ACC112 (cell line): ENCODE data around the gene PEX1.
"Not testable (repeated sequence)": the region's sequence is repeated elsewhere in the genome, so short reads cannot be mapped to it uniquely, and the experiment has no call there.

Experiments used
- H2AFZ ChIP-seq: fragments of 200-600 bp; sonication (generic); one replicate; pipeline ENCODE4 v1.6.0; 2017; ENCODE audit warnings: antibody characterized with exemption, low read length; ENCODE audit not compliant: unreplicated experiment
- H3K27ac ChIP-seq: fragments of 200-600 bp; sonication (generic); 2 replicates; pipeline ENCODE4 v1.5.1; 2014; ENCODE audit warnings: low read depth, mild to moderate bottlenecking, antibody characterized with exemption, low read length, moderate library complexity
- H3K27me3 ChIP-seq: fragments of 200-600 bp; sonication (generic); 2 replicates; pipeline ENCODE4 v1.6.1; 2014; ENCODE audit warnings: mild to moderate bottlenecking, antibody characterized with exemption, low read length, moderate library complexity, mixed read lengths; ENCODE audit not compliant: insufficient read depth
- H3K36me3 ChIP-seq: fragments of 200-600 bp; sonication (generic); 2 replicates; pipeline ENCODE4 v1.6.1; 2016; ENCODE audit warnings: mild to moderate bottlenecking, antibody characterized with exemption, low read length, moderate library complexity, mixed read lengths; ENCODE audit not compliant: insufficient read depth
- H3K4me1 ChIP-seq: fragments of 200-600 bp; sonication (generic); one replicate; pipeline ENCODE4 v1.6.1; 2016; ENCODE audit warnings: low read length, mixed read lengths; ENCODE audit not compliant: insufficient read depth, unreplicated experiment, control insufficient read depth
- H3K4me3 ChIP-seq: fragments of 200-600 bp; sonication (generic); 2 replicates; pipeline ENCODE4 v1.5.1; 2014; ENCODE audit warnings: mild to moderate bottlenecking, low read depth, low read length
- H3K79me2 ChIP-seq: fragments of 200-600 bp; sonication (generic); one replicate; pipeline ENCODE4 v1.6.0; 2016; ENCODE audit warnings: low read length; ENCODE audit not compliant: control insufficient read depth, unreplicated experiment, insufficient read depth

The PEX1 gene

DNA sequence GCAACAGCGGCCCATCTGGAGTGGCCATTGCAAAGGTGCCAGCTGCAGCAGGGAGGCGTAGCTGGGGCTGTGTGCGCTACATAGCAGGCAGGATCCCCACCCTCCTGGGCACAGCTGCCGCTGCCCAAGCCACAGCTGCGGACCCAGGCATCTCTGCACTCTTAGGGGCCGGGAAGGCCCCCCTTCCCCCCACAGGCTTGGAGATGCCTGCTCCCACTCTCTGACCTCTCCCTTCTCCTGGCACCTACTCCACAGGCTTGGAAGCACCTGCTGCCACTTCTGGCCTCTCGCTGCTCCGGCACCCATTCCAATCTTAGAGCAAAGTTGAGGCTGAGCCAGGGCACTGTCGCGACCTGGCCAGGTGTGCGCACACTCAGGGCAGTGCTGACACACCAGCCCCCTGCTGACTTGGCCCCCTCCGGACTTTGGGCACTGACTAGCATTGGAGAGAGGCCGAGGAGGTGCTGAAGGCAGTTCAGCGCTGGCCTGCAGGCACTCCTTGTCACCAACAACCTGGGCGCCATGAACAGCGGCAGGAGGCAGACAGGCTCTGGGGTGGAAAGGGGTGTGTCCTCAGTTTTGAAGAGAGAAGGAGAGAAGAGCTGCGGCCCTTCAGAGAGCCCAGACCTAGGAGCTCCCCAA, 18.7 kb upstream of the PEX1 start:
- Histone ChIP-seq H2AFZ (no peak overlapping the region), H3K4me3 (no peak overlapping the region), H3K27ac (no peak overlapping the region), H3K79me2 (no peaks in the 10 kb centered on the region), H3K27me3 (no peaks in the 10 kb centered on the region), H3K4me1 (no peaks in the 10 kb centered on the region), H3K36me3 (no peaks in the 10 kb centered on the region)

DNA sequence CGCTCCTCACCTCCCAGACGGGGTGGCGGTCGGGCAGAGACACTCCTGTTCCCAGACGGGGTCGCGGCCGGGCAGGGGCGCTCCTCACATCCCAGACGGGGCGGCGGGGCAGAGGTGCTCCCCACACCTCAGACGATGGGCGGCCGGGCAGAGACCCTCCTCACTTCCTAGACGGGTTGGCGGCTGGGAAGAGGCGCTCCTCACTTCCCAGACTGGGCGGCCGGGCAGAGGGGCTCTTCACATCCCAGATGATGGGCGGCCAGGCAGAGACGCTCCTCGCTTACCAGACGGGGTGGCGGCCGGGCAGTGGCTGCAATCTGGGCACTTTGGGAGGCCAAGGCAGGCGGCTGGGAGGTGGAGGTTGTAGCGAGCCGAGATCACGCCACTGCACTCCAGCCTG, 16.8 kb upstream of the PEX1 start:
- H3K79me2 ChIP-seq, H3K27ac ChIP-seq, H2AFZ ChIP-seq, H3K4me3 ChIP-seq, H3K36me3 ChIP-seq, H3K27me3 ChIP-seq, H3K4me1 ChIP-seq: not testable (repeated sequence)

DNA sequence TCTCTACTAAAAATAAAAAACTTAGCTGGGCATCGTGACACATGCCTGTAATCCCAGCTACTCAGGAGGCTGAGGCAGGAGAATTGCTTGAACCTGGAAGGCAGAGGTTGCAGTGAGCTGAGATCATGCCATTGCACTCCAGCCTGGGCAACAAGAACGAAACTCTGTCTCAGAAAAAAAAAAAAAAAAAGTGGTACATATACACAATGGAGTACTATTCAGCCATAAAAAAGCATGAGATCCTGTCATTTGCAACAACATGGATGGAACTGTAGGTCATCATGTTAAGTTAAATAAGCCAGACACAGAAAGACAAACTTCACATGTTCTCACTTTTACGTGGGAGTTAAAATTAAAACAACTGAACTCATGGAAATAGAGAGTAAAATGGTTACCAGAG, 15.2 kb upstream of the PEX1 start:
- H3K4me1 ChIP-seq, H3K79me2 ChIP-seq, H3K27me3 ChIP-seq, H3K27ac ChIP-seq, H3K4me3 ChIP-seq, H2AFZ ChIP-seq, H3K36me3 ChIP-seq: not testable (repeated sequence)

DNA sequence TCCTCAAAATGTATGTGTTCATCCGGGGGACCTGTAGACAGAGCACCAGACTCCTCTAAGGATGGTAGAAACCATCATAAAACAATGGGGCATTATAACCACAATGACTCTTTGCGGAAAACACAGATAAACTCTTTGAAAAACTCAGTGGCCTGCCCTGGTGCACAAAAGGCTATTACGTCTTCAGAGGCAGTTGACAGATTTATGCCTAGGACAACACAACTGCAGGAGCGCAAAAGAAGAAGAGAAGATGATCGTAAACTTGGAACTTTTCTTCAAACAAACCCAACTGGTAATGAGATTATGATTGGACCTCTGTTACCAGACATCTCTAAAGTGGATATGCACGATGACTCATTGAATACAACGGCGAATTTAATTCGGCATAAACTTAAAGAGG, 6.3 kb upstream of the PEX1 start:
- peaks cover 15% of the 10 kb centered on the region for H3K36me3 ChIP-seq
- no peak overlapping the region for H3K27ac ChIP-seq
- H3K79me2 ChIP-seq = peaks cover 3% of the 10 kb centered on the region
- no peak overlapping the region for H3K4me3 ChIP-seq
- H3K27me3 ChIP-seq = no peaks in the 10 kb centered on the region
- peaks cover 4% of the 10 kb centered on the region for H3K4me1 ChIP-seq
- no peak overlapping the region for H2AFZ ChIP-seq

DNA sequence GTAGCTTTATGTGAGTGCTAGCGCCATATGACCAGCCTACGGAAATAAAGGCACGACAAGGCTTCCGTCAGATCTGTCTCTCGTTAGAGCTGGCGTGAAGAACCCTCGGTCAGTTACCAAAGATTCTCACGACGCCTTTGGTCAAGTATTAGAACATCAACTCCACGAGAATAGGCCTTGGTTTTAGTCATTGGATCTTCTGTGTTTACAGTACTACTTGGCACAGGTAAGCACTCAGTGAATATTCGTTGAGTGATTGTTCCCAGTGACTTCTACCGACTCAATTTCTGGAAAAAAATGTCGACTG, 591 bp upstream of the PEX1 start:
- Histone ChIP-seq H3K27ac (peak overlapping the region; percentile 51), H3K36me3 (peaks cover 1% of the 10 kb centered on the region; the same call in 1 of the 2 replicates), H3K79me2 (peaks cover 30% of the 10 kb centered on the region), H3K27me3 (no peaks in the 10 kb centered on the region), H2AFZ (peak overlapping the region; percentile 24), H3K4me1 (peaks cover 5% of the 10 kb centered on the region), H3K4me3 (peak overlapping the region; percentile 80)

DNA sequence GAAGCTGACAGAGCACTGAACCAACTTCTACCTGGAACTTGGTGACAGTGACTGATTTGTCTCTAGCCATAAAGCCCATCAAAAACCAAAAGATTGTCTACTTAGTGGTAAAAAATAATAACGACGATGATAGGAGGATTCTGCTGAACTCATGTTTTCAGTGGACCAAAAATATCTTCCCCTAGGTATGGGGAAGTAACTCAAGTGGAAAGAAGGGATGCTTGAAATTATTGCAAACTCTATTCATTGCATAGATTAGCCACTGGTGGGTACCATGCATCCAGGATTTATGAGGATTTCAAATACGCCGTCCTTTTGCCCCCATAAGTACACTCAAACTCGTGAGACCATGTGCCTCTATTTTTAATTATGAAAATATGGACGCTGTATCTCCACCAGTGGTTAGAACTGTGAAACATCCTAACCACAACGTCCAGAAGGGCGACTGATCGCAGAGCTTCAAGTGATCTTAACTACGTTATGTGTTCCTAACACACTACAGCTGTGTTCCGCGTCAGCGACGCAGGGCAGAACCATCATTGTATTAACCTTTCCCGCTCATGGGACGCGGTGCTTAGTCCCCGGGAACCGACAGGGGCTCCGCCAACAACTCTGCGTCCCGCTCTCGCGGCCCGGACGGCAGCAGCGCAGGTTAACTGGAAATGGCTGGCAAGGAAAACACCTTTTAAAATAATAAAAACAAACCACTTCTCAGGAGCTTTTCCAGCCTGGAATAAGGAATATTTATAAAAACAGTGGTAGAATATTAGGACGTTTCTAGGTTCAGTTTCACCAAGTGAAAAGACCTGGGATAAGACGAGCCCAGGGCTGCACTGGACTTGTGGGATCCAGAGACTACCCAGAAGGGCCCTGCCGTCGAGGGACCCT, 776 bp downstream of the PEX1 start:
- Histone ChIP-seq H3K4me1 (peaks cover 5% of the 10 kb centered on the region), H3K4me3 (peak overlapping the region; percentile 80), H3K36me3 (no peaks in the 10 kb centered on the region), H3K27me3 (no peaks in the 10 kb centered on the region), H3K79me2 (peaks cover 30% of the 10 kb centered on the region), H3K27ac (peak overlapping the region; percentile 26; the same call in 1 of the 2 replicates), H2AFZ (peak overlapping the region; percentile 99)

DNA sequence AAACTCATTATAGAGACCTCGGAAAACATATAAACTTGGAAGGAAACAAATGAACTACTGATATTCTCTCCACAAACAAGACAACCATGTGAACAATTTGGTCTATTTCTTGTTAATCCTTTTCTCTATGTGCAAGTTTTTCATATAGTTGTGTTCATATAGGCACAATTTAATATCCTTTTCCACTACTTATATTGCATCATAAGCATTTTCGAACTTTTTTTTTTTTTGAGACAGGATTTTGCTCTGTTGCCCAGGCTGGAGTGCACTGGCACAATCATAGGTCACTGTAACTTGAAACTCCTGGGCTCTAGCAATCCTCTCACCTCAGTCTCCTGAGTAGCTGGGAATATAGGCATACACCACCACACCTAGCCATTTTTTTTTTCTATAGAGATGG, 5.2 kb downstream of the PEX1 start:
- H3K27me3 ChIP-seq = no peaks in the 10 kb centered on the region
- peaks cover 19% of the 10 kb centered on the region for H3K79me2 ChIP-seq
- no peak overlapping the region for H3K27ac ChIP-seq
- H3K36me3 ChIP-seq = no peaks in the 10 kb centered on the region
- peaks cover 5% of the 10 kb centered on the region for H3K4me1 ChIP-seq
- no peak overlapping the region for H2AFZ ChIP-seq
- no peak overlapping the region for H3K4me3 ChIP-seq

DNA sequence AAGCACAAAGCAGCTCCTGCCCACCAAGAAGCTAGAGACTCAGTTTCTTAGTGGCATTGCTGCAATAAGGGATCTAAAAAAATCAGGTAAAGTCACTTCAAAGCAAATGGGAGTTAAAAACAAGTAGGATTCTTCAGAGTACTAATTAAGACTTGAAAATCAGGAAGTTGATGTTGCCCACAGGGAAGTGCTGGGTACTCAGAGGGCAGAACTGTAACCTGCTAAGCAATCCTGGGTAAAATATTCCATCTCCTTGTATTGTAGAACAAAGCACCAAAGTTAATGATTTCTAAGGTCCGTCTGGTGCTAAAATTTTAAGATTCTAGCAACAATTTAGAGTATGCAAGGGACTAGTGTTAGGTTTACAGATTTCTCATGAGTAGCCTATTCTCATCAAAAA, 8.3 kb downstream of the PEX1 start:
- H3K4me1 ChIP-seq = no peaks in the 10 kb centered on the region
- H3K4me3 ChIP-seq = no peak overlapping the region
- H3K27ac ChIP-seq = no peak overlapping the region
- no peaks in the 10 kb centered on the region for H3K27me3 ChIP-seq
- H3K79me2 ChIP-seq = peaks cover 5% of the 10 kb centered on the region
- H2AFZ ChIP-seq = no peak overlapping the region
- H3K36me3 ChIP-seq = no peaks in the 10 kb centered on the region

DNA sequence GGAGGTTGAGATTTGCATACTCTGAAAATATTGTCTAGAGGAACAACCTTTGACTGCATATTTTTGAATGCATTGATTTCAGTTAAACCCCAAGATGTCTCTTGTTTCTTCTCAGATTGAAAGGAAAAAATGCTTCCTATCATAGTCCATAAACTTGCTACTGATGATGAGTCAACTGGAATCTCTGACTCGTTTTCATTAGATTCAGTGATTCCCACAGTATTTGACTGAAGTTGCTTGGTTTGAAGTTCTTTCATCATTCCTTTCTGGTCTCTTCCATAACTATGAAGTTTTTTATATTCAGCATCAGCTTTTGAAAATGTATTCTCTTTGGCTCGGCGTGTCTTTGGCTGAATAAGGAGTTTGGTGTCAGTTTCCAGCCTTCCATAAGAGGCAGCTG, 10.7 kb downstream of the PEX1 start:
- no peaks in the 10 kb centered on the region for H3K27me3 ChIP-seq
- no peak overlapping the region for H3K4me3 ChIP-seq
- no peaks in the 10 kb centered on the region for H3K4me1 ChIP-seq
- no peak overlapping the region for H3K27ac ChIP-seq
- H2AFZ ChIP-seq = no peak overlapping the region
- 0 out of 2 replicates have a peak, but pooled peaks cover 6% of the 10 kb centered on the region for H3K36me3 ChIP-seq
- H3K79me2 ChIP-seq = no peaks in the 10 kb centered on the region

DNA sequence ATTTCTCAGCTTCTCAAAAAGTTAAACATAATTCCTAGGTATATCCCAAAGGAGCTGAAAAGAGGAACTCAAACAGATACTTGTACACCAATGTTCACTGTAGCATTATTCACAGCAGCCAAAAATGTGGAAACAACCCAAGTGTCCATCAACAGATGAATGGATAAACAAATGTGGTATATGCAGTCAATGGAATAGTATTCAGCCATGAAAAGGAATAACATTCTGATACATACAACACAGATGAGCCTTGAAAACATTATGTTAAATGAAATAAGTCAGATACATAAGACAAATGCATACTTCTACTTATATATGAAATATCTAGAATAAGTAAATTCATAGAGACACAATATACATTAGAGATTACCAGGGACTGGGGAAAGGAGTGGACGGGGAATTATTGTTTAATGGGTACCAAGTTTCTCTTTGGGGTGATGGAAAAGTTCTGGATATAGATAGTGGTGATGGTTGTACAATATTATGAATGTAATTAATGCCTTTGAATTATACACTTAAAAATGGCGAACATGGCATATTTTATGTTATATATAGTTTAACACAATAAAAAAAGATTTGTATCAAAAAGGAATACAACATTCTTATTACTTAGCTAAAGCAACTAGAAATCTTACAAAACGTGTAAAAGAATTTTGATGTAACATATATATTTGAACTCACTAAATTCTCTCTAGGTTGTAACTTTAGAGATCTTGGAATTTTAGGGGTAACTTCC, 15.0 kb downstream of the PEX1 start:
- Histone ChIP-seq H3K4me1 (no peaks in the 10 kb centered on the region), H3K27ac (no peak overlapping the region)

More for the DNA sequence above, 15.0 kb downstream of the PEX1 start:
- Histone ChIP-seq H2AFZ (no peak overlapping the region), H3K79me2 (no peaks in the 10 kb centered on the region), H3K4me3 (no peak overlapping the region), H3K36me3 (0 out of 2 replicates have a peak, but pooled peaks cover 6% of the 10 kb centered on the region), H3K27me3 (no peaks in the 10 kb centered on the region)
